ENCODE results near the gene DENND2C.

- no peak for TF ChIP-seq BHLHE40 (IDR thresholded peaks at IDR 0.05; ENCODE audit: borderline replicate concordance)
- no peak for TF ChIP-seq SP1 (IDR thresholded peaks at IDR 0.05)
- no peak for TF ChIP-seq ARNT (IDR thresholded peaks at IDR 0.05)
- TF ChIP-seq TARDBP (IDR thresholded peaks at IDR 0.05): no peak
- no peak for TF ChIP-seq ZNF384 (IDR thresholded peaks at IDR 0.05)
- TF ChIP-seq SUZ12 (IDR thresholded peaks at IDR 0.05): no peak
- no peak for TF ChIP-seq NFRKB (IDR thresholded peaks at IDR 0.05)
Observed at GRCh38 chr1:114547076-114547475, 122.8 kb downstream of the DENND2C start.
